Activated CD4-positive, alpha-beta T cell treated with anti-CD3 and anti-CD28 coated beads, Interleukin-10, Interleukin-2, amounts not matched to agents 100 ng/mL and 50 ng/mL, durations not matched to agents 16 hours and 8 hours (primary cell): ENCODE results near the gene TCF25.
"Not testable (repeated sequence)": the region's sequence is repeated elsewhere in the genome, so short reads cannot be mapped to it uniquely, and the experiment has no call there.

ENCODE experiments used
- DNase-seq: peaks from one replicate; pipeline ENCODE4 v3.0.0-alpha.2; 2020

TCF25 gene

DNA sequence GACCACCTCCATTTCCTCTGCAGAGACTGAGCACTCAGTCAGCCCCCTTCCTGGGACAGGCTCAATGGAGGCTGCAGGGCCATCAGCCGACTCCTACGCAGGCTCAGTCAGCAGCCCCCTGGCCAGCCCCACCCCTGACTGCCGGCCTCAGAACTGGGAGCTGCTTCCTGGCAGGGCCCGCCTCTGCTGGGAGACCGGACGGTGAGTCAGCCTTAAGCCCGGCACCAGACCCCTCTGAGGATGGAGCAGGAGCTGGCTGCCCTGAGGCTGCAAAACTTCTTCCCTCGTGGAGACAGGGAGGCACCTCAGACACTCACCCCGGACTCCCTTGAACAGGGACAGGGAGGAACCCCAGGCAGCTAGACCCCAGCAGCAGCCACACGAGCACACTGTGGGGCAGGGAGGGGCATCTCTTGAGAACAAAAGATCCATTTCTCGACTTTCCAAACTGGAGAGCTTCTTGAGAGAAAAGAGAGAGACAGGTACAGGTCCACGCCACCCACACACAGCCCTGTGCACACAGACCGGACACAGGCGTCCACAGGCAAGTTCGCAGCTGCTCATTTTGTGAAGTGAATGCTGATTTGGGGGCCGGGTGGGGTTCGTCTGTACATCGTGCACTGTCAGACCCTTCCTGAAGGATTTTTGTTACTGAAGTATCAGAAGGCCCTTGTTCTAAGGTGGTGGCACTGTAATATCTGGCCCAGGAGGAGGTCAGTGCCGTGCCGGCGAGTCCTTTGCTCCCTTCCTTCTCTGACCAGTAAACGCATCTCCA, 48.5 kb downstream of the TCF25 start:
- peak; percentile 86 for DNase-seq

DNA sequence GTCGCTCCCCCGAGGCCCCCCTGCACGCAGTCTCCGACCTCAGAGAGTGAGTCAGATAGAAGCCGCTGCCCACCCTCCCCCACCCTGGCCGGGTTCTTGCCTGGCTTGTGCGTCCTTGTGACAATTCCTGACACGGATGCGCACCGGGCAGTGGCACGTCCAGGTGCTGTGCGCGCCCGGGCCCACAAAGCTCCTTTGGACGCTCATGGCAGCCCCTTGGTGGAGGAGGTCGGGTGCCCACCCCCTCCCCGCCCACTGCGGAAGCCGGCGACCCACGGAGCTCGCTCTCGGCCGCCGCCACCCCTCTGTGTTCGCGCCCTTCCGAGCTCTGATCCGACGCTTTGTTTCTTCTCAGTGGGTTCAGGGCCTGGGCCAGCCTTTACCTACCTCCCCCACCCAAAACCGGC, 49.1 kb downstream of the TCF25 start:
- peak; percentile 74 for DNase-seq

DNA sequence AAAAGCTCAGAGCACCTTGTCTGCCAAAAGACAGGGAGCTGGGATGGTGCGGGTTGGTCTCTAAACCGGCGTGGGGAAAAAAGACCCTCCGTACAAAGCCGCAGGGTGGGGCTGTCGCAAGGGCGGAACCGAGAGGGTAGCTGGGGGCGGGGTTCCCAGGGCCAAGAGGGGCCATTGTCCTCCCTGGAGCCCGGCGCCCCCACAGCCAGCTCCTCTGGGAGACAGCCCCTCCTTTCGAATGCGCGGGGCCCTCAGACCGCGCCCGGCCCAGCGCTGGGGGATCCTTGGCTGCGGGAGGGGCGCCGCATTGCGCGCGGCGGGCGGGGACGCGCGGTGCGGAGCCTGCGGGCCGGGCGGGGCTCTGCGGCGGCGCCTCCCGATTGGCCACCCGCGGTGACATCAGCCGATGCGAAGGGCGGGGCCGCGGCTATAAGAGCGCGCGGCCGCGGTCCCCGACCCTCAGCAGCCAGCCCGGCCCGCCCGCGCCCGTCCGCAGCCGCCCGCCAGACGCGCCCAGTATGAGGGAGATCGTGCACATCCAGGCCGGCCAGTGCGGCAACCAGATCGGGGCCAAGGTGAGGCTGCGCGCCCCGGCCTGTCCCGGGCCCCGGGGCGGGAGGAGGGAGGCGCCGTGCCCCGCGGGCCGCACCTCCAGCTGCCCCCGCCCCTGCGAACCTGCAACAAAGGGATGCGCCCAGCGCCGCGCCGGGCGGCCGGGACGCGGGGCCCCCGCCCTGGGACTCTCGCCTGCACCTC, 49.7 kb downstream of the TCF25 start, which contains the start of gene TUBB3:
Gene TUBB3, plus strand, starts transcription at position 459 of the 756 bp plus-strand sequence. Its CDS starts 60 bp downstream, at position 519.
- peak; percentile 81 for DNase-seq

DNA sequence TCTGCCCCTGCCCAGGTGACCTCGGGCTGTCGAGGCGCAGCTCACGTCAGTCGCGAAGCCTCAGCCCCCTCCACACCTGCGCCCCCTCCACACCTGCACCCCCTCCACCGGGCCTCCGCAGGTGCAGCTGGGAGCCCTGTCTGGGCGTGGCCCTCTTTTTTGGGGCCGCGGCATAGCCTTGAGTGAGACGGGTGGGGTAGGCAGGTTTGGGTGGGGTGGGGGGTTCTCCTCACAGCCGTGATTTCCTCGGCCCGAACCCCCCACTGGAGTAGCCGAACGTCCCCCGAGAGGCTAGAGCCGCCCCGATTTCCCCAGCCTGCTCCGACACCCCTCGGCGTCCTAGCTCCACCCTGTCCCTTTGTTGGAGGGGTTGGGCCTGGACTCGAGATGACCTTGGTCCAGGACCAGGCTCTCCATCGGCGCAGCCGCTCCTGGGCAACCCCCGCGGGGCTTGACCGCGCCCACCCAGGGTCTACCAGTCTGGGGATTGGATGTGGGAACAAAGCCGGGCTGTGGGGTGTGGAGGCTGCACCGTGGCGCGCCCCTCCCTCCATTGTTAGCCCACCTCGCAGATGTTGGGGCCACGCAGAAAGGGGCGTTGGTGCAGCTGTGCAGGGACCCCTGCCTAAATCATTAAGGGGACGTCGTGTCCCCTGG, 50.4 kb downstream of the TCF25 start:
- DNase-seq = no peak

DNA sequence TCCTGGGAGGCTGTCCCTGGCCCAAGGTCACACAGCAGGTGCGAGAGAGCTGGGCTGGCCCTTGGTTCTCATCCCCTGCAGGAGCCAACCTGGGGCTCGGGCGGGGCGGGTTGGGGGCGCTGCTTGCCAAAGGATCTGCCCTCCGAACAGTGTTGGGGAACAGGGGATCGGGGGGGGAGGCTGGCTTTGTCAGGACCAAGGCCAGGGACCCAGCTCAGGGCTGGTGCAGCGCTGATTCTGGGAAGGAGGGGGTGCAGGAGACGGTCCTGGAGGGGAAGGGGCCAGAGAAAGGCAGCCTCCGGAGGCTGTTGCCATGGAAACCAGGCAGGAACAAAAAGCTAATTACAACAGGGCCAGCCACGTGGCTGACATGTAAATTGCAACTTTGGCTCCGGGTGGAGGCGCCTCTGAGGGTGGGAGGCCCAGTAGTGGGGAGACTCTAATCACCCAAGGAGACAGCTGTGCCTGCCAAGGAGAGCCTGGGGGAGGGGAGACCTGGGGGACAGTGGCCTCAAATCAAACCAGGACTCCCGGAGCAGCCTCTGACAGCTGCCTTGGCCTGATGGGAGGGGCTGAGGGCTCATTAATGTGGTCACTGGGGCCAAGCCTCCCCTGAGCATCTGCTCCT, 51.0 kb downstream of the TCF25 start:
- DNase-seq = peak; percentile 64

DNA sequence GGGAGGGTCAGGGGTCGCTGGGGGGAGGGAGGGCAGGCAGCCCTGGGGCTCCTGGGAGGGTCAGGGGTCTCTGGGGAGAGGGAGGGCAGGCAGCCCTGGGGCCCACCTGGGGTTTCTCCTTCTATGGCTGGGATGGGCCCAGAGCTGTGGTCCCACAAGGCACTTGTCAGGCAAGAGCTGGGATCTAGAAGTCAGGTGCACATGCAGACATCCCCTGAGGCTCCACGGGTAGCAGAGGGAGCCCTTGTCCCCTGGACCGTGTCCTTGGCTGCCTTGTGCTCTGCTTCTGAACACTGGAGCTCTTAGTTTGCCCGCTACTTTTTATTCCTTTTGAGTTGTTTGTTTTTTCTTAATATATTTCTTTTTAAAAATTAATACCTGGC, 51.5 kb downstream of the TCF25 start:
- DNase-seq = no peak

DNA sequence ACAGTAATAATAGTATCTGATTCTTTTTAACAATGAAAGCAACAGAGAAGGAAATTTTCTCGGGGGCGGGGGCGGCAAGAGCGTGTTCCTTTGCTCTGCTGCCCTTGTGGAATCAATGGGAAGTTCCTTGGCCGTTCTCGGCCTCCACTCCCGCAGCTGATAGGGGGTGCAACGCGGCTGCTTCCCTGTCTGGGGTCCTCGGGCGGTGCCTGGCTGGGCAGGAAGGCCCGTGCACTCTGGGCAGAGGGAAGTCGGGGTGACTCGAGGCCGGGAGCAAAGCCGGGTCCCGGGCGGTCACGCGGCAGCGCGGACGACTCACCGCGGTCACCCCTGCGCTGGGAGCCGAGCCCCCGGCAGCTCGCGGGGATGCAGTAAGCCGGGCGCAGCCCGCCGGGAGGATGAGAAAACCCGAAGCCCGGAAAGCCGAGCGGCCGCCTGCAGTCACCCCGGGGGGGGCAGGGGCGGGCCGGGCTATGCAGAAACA, 52.2 kb downstream of the TCF25 start:
- DNase-seq = no peak

DNA sequence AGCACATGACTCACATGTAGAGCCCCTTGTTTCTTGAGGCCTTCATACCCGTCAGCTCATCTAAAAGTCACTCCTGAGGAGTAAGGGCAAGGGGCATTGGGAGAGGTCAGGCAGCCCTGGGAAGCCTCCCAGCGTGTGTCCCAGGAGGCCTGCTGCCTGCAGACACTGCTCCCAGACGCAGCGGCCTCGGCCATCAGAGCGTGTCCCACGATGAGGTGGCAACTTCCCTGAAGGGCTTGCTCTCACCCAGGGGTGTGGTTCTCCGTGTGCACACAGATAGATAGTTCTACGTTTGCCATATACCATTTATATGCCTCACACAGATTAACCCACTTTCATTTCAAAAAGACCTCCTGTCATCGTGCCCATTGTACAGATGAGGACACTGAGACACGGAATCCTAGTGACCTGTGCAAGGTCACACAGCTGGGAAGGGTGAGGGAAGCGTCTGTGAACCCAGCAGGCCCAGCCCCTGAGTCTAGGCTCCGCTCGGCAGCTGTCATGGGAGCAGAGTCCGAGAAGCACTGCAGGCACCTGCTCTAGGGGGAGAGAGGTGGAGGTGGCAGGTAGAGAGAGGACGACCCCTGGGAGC, 58.0 kb downstream of the TCF25 start:
- no peak for DNase-seq

DNA sequence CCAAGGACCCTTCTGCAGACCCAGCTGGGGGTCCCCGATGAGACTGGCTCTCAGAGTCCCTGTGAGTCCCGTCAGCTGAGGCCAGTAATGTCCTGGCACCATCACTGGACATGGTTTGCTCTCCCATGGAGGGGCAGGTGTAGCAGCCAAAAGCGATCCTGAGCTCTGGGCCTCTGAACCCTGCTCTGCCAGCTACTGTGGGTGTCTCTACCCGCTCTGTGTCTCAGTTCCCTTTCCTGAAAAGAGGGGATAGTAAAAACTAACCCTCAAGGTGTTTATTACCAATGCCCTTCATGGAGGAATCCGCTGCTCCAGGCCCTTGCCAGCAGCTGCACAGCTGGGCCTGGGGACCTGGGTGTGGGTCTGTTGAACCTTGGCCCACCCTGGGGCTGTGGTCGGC, 58.6 kb downstream of the TCF25 start:
- no peak for DNase-seq

DNA sequence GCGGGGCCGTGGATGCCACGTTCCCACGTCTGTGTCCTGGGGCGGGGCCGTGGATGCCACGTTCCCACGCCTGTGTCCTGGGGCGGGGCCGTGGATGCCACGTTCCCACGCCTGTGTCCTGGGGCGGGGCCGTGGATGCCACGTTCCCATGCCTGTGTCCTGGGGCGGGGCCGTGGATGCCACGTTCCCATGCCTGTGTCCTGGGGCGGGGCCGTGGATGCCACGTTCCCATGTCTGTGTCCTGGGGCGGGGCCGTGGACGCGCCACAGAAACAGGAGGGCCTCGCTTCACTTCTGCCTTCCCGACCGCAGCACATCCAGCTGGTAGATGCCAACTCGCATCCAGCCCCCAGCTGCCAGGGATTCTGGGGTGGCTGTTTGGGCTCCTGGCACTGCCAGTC, 60.6 kb downstream of the TCF25 start:
- not testable (repeated sequence) for DNase-seq

DNA sequence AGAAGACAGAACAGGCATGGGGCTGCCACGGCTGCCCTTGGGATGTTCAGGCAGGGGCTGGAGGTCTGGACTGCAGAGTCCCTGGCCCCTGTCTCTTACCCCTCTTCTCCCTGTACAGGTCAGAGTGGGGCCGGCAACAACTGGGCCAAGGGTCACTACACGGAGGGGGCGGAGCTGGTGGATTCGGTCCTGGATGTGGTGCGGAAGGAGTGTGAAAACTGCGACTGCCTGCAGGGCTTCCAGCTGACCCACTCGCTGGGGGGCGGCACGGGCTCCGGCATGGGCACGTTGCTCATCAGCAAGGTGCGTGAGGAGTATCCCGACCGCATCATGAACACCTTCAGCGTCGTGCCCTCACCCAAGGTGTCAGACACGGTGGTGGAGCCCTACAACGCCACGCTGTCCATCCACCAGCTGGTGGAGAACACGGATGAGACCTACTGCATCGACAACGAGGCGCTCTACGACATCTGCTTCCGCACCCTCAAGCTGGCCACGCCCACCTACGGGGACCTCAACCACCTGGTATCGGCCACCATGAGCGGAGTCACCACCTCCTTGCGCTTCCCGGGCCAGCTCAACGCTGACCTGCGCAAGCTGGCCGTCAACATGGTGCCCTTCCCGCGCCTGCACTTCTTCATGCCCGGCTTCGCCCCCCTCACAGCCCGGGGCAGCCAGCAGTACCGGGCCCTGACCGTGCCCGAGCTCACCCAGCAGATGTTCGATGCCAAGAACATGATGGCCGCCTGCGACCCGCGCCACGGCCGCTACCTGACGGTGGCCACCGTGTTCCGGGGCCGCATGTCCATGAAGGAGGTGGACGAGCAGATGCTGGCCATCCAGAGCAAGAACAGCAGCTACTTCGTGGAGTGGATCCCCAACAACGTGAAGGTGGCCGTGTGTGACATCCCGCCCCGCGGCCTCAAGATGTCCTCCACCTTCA, 61.5 kb downstream of the TCF25 start:
- DNase-seq = no peak

DNA sequence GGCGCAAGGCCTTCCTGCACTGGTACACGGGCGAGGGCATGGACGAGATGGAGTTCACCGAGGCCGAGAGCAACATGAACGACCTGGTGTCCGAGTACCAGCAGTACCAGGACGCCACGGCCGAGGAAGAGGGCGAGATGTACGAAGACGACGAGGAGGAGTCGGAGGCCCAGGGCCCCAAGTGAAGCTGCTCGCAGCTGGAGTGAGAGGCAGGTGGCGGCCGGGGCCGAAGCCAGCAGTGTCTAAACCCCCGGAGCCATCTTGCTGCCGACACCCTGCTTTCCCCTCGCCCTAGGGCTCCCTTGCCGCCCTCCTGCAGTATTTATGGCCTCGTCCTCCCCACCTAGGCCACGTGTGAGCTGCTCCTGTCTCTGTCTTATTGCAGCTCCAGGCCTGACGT, 62.2 kb downstream of the TCF25 start:
- DNase-seq = not testable (repeated sequence)

DNA sequence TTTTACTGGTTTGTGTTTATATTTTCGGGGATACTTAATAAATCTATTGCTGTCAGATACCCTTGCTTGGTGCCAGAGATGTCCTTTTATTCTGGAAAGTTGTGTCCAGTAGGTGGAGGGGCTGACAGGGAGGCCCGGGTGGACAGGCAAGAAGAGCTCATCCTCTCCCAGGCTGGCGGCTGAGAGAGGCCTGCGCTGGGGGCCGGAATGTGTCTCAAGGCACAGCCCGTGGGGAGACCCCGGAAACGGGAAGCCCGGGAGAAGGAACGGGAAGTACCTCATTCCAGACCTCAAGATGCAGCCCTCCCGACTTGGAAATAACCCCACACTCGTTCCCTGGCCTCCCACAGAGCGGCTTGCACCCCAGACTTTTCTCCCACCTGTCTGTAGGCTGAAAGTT, 62.6 kb downstream of the TCF25 start:
- no peak for DNase-seq

DNA sequence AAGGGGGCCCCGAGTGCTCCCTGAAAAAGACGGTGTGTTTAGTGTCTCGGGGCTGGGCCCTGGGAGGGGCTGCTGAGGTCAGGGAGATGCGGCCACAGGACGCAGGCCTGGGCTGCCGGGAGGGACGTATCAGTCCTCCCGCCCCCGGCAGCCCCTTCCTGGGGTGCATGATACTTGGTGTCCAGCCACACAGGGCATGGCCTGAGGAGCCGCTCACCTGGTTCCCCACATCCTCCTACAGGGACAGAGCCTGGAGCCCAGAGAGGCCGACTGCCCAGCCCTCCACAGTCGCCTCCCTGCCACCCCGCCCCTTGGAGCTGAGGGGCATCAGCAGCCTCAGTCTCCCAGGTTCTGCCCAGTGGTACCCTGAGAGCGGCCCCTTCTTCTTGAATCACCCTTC, 63.1 kb downstream of the TCF25 start:
- DNase-seq = no peak

DNA sequence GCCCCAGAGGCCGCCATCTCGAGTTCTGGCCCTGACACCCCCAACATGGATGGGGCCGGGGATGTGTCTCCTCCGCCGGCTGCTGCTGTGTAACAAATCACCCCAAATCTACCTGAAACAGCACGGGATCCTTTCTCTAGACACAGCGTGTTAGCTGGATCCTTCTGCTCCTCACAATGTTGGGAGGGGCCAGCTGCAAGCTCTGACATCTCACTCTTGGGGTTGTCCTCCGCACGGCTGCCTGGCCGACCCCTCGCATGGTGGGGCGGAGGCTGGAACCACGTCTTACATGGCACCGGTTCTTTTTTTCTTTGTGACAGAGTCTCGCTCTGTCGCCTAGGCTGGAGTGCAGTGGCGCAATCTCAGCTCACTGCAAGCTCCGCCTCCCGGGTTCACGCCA, 63.6 kb downstream of the TCF25 start:
- no peak for DNase-seq

DNA sequence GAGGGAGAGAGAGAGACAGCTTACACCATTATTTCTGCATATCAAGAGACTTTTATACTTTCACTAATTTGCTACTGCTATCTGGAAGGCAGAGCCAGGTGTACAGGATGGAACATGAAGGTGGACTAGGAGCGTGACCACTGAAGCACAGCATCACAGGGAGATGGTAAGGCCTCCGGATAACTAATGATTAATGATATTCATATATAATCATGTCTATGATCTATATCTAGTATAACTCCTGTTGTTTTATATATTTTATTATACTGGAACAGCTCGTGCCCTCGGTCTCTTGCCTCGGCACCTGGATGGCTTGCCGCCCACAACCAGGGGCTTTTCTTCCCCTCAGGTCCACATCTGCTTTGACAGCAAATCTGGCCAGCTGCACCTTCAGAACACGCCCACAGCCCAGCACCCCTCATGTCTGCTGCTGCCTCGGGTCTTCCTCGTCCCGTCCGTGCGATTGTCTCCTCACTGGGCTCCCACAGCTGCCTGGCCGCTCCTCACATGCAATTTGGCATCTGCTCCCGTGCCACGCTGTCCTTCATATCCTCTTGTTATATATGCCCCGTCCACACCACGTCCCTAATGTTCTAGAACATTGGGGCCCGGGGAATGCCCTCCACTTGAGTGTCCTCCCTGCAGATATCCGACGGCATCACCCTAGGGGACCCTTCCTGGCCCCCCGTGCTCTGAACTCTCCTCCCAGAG, 64.9 kb downstream of the TCF25 start:
- no peak for DNase-seq

DNA sequence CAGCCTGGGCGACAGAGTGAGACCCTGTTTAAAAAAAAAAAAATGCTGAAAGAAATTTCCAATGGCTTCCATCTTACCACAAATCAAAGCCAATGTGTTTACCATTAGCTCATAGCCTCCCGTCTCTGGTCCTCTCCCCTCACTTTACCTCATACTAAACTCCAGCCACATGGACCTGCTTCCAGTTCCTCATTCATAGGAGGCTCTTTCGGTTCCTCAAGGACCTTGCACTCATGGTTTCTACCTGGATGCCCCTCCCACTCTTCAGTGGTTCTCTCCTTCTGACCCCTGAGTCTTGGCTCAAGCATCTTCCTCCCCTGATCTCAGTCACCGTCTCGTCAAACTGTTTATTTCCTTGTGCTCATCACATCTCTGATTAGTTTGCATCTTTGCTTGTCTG, 71.4 kb downstream of the TCF25 start:
- no peak for DNase-seq

DNA sequence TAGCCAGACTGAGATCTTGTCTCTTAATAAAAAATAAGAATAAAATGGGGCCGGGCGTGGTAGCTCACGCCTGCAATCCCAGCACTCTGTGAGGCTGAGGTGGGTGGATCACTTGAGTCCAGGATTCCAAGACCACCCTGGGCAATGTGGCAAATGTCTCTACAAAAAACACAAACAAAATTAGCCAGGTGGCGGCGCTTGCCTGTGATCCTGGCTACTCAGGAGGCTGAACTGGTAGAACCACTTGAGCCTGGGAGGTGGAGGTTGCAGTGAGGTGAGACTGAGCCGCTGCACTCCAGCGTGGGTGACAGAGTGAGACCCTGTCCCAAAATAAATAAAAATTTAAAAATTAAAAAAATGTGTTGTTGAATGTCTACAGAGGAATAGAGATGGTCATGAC, 72.3 kb downstream of the TCF25 start:
- no peak for DNase-seq

DNA sequence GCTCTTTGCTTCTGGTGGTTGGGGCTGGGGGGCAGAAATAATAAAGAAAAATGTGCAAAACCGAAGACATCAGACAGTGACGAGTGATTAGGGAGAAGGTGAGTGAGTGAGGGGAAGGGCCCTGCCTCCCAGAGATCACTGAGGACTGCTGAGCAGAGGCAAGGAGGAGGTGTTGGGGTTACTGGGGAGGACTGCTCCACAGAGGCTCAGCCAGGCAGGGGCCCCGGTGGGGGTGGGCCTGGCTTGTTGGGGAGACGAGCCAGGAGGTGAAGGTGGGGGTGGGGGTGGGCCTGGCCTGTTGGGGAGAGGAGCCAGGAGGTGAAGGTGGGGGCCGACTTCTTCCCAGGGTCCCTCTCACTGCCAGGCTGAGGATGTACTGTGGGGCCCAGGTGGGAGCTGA, 73.1 kb downstream of the TCF25 start:
- DNase-seq = no peak

DNA sequence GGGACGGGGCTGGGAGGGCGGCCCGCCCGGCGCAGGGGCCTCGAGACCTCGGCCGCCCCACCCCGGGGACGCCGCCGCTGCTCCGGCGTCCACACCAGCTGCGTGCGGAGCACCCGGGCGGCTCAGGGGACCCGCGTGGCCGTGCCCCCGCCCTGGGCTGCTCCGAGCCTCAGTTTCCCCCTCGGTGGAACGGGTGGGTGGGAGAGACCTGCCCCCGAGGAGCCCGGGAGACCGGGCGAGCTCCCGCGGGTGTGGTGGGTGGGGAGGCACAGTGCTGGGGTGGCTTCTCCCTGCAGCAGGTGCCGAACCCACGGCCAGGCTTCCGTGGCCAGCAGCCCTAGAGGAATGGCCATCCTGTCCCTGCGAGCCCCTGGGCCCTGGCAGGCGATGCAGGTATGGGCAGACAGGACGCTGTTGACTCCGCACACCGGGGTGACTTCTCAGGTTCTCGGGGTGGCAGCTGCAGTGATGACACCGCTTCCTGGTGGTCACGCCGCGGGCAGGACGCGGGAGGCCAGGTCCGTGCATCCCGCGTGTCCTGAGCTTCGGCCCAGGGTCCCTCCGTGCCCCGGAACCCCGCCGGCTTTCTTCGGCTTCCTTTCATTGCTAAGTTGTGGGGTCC, 75.8 kb downstream of the TCF25 start:
- no peak for DNase-seq
